Hematopoietic multipotent progenitor cell treated with erythropoietin and hydrocortisone succinate and interleukin-3 and kit ligand, for 15 days (in vitro differentiated cells): ENCODE results near the gene CTF1.
A peak's percentile ranks its signal among the peaks of the same experiment; 100 is the strongest.
"Not testable (repeated sequence)": the region's sequence is repeated elsewhere in the genome, so short reads cannot be mapped to it uniquely, and the experiment has no call there.

Source experiments
- DNase-seq: peaks from one replicate; pipeline ENCODE4 v3.0.0-alpha.2; 2015; ENCODE audit warnings: low spot score

The CTF1 gene

DNA sequence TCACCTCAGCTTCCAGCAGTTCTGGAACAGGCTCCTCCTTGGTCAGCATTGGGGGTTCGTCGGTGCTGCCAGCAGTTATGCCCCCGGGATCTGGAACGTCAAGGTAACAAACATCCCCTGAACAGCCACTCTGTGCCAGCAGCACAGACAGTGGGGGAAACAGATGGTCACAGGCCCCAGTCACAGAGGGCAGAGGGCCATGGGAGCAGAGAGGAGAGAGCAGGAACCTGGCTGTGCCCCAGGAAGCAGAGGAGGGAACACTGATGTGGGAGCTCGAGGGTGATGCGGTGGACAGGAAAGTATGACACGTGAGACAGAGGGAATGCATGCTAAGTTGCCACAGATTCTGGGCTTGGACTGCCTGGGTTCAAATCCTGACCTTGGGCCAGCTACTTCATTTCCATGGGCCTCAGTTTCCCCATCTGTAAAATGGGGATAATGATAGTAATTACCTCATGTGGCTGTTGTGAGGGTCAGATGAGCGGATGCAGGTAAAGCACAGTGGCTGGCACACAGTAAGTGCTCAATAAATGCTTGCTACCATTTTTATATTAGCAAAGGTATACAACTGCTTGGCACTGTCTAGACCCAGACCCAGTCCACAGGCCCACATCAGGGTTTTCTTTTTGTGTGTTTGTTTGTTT is 7.4 kb upstream of the CTF1 start:
- no peak for DNase-seq

DNA sequence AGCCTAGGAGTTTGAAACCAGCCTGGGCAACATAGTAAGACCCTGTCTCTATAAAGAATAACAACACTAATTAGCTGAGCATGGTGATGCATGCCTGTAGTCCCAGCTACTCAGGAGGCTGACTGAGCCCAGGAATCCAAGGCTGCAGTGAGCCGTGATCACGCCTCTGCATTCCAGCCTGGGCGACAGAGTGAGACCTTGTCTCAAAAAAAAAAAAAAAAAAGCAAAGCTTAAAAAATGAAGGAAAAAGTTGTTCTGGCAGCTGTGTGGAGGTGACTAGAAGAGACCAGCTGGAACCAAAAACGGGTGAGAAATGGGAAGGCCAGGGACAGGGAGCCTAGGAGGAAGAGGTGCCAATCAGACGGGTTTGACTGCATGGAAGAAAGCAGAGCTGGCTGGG is 6.7 kb upstream of the CTF1 start:
- no peak for DNase-seq

DNA sequence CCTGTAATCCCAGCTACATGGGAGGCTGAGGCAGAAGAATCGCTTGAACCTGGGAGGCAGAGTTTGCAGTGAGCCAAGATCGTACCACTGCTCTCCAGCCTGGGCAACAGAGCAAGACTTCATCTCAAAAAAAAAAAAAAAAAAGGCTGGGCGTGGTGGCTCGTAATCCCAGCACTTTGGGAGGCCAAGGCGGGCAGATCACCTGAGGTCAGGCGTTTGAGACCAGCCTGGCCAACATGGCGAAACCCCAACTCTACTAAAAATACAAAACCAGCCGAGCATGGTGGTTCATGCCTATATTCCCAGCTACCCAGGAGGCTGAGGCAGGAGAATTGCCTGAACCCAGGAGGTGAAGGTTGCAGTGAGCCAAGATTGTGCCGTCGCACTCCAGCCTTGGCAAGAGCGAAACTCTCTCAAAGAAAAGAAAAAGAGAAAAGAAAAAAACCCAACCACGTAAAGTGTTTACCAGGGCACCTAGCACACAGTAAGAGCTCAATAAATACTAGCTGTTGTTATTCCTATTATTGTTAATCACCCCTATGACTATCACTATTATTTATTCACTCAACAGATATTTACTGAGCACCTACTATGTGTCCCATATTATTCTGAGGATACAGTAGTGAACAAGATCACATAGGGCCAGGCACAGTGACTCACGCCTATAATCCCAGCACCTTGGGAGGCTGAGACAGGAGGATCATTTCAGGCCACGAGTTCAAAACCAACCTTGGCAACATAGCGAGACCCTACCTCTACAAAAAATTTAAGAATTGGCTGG is 5.2 kb upstream of the CTF1 start:
- DNase-seq = not testable (repeated sequence)

DNA sequence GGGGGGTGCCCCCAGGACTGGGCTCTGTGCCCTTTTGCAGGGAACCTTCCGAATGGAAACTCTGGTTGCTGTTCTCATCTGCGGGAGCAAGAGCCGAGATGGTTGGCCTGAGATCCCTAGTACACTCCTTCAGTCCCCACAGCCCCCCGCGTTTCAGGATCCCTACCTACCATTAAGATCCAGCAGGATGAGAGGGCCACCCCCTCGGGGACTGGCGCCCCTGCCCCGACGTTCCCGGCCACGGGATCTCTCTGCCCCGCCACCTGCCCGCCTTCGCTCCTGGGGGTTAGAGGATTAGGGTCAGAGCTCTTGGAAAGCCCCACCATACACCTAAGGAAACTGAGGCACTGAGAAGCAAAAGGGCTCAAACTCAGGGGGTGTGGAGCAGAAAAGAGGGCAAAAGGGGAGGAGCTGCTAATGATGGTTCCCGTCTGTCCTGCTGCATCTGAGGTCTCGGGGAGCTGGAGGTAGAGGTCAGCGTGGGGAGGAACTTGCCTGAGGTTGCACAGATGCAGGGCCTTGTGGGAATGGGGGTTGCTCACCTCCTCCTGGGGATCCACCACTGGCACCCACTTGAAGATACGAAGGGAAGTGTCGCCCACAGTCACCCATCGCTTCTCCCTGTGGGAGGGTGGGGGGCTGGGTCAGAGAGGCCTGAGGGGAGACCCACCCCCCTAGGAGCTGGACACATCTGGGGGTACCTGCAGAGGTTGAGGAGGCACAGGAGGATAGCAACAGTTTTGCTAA is 3.6 kb upstream of the CTF1 start:
- no peak for DNase-seq

DNA sequence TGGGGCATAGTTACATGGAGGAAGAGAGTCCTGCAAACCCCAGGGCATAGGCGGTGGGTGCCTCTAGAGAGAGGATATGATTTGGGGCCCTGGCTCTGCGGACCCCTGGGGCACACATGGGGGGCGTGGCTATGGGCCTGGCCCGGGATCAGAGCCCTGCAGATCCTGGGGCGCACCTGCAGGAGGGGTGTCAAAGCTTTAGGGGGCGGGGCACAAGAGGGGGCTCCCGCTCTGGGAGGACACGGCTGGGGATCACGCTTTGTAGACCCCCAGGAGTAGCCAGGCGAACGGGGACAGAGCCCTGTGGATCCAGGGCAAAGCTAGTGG is 3.0 kb upstream of the CTF1 start:
- no peak for DNase-seq

DNA sequence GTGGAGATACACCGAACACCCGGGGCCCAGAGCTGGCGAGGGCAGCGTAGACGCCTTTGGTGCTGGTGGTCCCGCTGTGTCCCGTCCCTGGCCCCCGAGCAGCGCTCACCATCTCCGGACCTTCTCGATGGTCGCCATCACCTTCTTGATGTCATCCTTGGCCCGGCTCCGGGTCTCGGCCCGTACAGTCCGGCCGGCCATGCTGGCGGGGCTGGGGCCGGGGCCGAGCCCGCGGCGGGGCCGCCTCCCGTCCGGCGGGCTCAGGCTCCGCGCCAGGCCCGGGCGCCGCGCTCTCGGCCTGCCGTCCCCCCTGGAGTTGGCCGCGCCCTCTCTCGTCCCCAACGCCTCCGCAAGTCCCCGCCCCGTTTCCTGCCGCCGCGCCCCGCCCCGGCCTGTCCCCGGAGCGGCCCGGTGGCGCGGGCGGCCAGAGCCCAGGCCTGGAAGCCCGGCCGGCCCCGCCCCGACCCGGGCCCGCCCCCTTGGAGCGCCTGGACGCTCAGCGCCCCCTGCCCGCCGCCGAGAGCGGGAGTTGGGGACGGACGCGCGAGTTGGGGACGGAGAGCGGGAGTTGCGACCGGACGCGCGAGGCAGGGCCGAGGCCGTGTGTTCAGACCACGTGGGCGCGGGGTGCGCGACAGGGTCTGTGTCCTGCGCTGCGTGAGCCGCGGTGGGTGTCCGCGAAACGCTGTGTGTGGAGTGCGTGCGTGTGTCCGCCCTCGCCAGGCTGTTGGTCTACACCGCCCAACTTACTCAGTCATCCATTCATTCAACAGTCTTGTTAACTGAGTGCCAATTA is 2.5 kb upstream of the CTF1 start, which contains the start of gene BCL7C:
TSS of gene BCL7C (minus strand) at position 334 of the 796 bp plus-strand sequence. CDS start at position 201, 133 bp downstream.
- peak; percentile 85 for DNase-seq

DNA sequence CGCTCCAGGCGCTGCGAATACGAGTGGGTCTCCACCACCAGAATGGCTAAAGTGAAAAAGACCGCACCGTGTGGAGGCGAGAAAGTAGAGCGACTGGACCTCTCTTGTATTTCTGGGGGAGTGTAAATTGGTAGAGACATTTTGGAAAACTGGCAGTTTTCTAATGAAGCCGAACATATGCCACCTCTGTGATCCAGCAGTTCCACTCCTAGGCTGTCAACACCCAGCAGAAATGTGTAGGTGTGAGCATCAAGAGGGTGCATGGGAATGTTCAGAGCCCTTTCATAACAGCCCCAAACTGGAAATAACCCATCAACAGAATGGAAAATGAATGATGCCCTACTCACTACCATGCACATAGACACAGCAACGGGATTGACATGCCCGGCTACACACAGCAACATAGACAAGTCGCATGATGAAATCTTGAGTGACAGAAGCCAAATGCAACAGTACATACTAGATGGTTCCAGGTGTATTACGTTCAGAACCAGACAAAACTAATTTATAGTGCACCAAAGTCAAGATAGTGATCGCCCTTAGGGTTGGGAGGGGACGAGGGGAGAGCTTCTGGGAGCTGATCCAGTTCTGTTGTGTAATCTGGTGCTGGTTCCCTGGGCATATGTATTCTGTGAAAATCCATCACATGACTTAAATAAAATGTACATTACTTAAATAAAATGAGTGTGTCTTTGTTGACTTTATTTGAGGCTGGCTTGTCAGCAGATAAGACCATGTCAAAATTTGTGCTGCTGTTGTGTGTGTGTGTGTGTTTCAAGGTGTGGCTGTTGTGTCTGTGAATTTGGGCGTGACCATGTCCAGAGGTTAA is 1.7 kb upstream of the CTF1 start:
- DNase-seq = peak; percentile 26

DNA sequence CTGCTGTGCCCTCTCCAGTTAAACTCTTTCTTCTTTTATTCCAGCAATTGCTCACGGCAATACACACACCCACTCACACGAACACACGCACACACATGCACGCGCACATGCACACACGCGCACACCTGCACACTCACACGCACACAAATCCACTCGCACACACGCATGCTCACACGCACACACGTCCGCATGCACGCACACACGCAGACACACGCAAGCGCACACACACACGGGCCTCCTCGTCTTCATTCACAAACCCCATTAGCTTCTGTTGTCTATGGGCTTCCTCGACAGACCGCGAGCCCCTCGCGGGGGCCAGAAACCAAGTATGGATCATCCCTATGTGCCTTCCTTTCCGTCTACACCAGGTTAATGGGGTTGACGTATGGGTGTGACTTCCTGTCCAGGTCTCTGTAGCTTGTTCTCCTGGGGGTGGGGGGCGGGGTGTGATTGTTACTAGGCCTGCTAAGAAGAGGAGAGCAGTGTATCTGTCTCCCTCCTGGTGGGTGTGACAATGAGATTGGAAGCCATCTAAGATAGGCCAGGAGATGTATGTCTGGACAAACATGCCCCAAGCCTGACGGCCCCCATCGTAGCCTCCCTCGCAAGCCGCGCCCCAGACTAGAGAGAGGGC is 670 bp upstream of the CTF1 start:
- no peak for DNase-seq

DNA sequence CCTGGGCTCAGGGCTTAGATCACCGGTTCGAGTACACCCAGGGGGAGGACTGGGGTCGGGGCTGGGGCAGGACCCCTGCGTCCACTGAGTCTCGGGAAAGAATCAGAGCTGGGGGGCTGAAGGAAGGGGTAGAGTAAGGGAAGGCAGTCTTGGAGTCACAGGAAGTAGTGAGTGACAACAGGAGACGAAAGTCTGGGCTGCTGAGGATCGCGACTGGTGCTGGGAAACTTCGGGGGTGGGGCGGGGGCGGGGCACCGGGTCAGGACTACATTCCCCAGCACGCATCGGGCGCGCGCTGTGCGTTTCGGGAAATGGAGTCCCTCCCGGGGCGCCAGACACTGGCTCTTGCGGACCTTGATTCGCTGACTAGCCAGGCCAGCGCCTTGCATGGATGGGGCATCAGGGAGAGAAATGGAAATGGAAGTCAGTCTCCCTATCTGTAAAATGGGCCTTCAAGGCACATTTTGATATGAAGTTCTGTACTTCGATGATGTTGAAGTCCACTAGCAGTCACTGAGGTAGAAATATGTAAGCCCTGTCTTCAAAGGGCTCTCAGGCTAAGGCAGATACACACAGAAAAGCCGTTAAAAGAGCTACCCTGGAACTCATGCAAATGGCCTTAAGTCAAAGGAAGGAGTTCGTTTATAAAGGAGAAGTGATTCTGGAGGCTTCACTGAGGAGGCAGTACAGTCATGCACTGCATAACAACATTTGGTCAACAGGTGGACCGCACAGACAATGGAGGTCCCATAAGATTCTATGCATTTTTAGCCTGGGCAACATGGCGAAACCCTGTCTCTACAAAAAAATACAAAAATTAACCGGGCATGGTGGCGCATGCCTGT is 697 bp downstream of the CTF1 start:
- DNase-seq = peak; percentile 86

DNA sequence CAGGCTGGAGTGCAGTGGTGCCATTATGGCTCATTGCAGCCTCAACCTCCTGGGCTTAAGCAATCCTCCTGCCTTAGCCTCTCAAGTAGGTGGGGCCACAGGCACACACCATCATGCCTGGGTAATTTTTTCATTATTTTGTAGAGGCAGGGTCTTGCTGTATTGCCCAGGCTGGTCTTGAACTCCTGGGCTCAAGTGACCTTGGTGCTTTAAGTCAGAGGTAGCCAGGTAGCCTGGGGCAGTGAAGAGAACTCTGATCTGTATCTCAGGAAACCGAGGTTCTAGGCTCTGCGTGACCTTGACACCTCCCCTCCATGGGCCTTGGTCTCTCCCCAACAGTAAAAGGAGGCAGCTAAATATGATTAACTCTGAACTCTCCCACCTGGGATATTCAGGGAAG is 3.4 kb downstream of the CTF1 start:
- no peak for DNase-seq

DNA sequence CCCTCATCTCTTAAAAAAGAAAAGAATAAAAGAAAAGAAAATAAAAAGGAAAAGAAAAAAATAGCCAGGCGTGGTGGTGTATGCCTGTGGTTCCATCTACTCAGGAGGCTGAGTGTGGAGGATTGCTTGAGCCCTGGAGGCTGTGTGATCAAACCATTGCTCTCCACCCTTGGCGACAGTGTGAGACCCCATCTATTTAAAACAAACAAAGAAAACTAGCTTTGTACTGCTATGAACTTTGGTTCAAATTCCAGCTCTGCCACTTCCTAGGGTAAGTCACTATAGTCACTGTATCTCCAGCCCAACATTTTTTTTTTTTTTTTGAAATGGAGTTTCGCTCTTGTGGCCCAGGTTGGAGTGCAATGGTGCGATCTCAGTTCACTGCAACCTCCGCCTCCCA is 4.2 kb downstream of the CTF1 start:
- no peak for DNase-seq

DNA sequence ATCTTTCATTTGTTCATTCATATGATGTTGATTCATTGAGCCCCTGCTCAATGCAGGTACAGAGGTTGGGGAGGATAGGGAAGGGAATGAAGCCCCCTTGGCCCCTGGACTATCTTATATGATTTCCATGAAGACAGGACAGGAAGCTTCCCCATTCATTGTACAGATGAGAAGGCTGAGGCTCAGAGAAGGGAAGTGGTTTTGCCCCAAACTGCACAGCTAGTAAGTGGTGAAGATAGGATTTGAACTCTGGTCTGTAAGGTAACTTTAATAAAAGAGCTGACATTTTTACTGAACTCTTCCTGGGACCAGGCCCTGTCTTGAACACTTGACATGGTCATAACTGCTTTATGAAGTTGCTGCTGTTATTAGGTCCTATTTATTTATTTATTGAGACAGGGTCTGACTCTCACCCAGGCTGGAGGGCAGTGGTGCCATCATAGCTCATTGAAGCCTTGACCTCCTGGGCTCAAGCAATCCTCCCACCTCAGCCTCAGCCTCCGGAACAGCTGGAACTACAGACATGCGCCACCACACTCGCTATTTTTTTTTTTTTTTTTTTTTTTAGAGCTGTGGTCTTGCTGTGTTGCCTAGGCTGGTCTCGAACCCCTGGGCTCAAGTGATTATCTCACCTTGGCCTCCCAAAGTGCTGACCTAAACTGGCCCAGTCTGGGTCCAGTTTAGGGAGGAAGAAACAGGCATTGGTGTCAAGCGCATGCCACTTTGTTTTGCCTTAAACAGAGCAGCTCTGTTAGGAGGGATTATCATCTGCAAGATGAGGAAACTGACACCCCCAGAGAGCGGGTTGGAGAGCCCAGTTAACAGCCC is 5.0 kb downstream of the CTF1 start:
- no peak for DNase-seq

DNA sequence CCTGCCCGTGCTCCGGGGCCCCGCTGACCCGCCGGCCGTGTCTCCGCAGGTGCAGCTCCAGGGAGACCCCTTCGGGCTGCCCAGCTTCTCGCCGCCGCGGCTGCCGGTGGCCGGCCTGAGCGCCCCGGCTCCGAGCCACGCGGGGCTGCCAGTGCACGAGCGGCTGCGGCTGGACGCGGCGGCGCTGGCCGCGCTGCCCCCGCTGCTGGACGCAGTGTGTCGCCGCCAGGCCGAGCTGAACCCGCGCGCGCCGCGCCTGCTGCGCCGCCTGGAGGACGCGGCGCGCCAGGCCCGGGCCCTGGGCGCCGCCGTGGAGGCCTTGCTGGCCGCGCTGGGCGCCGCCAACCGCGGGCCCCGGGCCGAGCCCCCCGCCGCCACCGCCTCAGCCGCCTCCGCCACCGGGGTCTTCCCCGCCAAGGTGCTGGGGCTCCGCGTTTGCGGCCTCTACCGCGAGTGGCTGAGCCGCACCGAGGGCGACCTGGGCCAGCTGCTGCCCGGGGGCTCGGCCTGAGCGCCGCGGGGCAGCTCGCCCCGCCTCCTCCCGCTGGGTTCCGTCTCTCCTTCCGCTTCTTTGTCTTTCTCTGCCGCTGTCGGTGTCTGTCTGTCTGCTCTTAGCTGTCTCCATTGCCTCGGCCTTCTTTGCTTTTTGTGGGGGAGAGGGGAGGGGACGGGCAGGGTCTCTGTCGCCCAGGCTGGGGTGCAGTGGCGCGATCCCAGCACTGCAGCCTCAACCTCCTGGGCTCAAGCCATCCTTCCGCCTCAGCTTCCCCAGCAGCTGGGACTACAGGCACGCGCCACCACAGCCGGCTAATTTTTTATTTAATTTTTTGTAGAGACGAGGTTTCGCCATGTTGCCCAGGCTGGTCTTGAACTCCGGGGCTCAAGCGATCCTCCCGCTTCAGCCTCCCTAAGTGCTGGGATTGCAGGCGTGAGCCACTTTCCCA is 5.9 kb downstream of the CTF1 start:
- DNase-seq = peak; percentile 63

DNA sequence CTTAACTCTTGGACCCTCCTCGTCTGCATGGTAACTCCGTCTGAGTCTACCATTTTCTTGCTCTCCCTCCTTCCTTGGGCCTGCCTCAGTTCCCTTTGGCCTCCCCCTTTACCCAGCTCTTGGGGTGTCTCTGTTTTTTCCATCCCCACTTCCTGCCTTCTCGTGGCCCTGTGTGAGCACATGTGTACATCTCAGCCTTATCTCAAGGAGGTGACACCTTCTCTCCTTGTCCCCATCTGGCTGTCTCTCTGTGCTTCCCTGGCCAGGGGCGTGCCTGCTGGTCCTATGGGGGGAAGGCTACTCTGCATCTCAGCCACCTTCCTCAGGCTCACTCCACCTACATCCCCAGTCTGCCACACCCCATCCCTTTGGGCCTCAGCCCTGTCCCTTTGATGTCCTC is 6.6 kb downstream of the CTF1 start:
- DNase-seq = no peak

DNA sequence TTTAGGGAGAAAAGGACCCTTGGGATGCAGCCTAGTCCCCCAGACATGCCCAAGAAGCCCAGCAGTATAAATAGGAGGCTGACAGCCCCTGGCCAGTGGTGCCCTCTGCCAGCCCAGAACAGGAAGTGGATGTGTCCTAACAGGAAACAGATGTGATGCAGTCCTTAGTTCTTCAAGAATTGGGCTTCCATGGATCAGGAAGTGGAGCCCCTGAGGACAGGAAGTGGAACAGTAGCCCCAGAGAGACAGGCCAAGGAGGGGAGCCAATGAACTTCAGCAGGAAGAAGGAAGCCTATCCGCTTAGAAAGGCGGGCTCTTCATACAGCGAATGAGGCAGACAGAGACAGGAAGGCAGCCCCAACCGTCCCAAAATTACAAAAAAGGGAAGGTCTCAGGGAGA is 7.2 kb downstream of the CTF1 start:
- no peak for DNase-seq

DNA sequence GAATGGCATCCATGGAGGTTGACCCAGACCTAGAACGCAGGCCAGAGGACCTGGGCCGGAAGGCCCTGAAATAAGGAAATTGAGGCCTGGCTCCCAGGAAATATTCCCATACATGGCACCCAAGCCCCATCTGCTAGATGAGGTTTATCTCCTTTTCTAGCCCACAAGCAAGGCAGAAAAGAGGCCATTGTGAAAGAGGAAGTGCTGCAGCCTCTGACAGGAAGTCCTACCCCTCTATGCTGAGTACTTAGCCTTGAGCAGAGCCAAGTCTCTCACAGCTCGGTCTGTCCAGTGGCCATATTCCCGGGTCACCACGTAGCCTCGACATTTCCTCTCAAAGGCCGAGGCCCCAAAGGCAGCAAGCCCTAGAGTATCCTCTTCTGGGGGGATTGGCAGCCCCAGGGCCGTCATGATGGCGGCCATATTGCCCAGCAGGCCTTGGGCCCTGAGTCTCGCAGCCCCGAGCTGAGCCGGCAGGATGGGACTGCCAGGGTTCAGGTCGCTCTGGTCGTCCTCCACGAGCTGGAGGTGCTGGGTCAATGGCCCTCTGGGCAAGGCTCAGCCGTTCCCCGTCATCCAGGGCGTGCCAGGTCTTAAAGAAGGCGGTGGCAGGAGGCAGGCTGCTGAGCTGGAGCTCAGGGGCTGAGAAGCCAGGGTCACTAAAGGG is 7.8 kb downstream of the CTF1 start:
- DNase-seq = no peak

DNA sequence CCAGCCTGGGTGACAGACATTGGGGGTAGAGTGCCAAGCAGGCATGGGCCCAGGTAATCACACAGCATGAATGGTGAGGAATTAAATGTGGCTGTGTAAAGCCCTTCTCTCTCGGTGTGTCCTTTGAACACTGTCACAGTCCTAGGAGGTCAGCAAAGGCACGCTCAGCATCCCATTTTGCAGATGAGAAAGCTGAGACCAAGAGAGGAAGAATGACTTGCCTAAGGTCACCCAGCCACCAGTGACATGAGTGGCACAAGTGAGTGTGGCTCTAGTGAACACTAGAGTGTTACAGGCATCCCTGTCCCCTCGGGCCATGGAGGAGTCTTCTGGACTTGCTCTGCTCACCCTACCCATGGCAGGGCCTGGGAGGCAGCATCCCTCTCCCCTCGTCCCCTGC is 10.7 kb downstream of the CTF1 start:
- no peak for DNase-seq
